Measurements from ENCODE around the gene PTBP1. TPM values are rescaled to one million over a fixed set of nuclear protein-coding genes. Genes with fewer than 3 reads are reported as not detected.

PTBP1 gene
- total and polyA plus RNA-seq, 2 donors (not counting 3 experiments of a cell fraction or from before 2014, with no cell fraction given), result 382 to 623 TPM

GRCh38 chr19:749811-750210, 47.4 kb upstream of the PTBP1 start:
- H3K27me3 ChIP-seq (ENCODE audit: control insufficient read depth in 2 of 2, insufficient read depth in 2 of 2, low read length in 2 of 2), result no peaks in the 10 kb centered on the region
- H4K20me1 ChIP-seq (replicated peaks; ENCODE audit: control insufficient read depth, extremely low read depth, insufficient read depth, low read length), result no peaks in the 10 kb centered on the region
- no peak overlapping the region for H3K27ac ChIP-seq (ENCODE audit: insufficient read depth, low read depth, low read length)
- no peaks in the 10 kb centered on the region for H3K9me1 ChIP-seq (replicated peaks; ENCODE audit: control insufficient read depth, extremely low read depth, insufficient read depth, low read length)
- FAIRE-seq (no peak), DNase-seq (ENCODE audit: low read depth, low spot score) (no peak)
- H3K36me3 ChIP-seq (ENCODE audit: control insufficient read depth in 2 of 2, extremely low read depth in 1 of 2, insufficient read depth in 2 of 2, low read length in 2 of 2), result no peaks in the 10 kb centered on the region
- ChIA-PET CTCF (interaction anchor here (1.3 kb wide), 1 partner anchor 20 kb away, joined by 3 read pairs; no protein-coding TSS in a partner anchor), POLR2A (no interaction called here)
- H3K4me2 ChIP-seq (ENCODE audit: insufficient read depth, low read length), result no peak overlapping the region
- intact Hi-C loops (cut with micrococcal nuclease) (no loop called here), dilution Hi-C loops (cut with MboI; ENCODE audit: extremely low pct_ligation_motif_present, low sequenced_read_pairs) (no loop called here)
- H2AFZ ChIP-seq (ENCODE audit: low read depth, low read length), result no peak overlapping the region
- no peak overlapping the region for H3K9ac ChIP-seq (replicated peaks; ENCODE audit: extremely low read depth, insufficient read depth, low read length)
- BruUV-seq (replicated peaks), result no TSS peak
- H3K9me3 ChIP-seq (replicated peaks; ENCODE audit: control insufficient read depth, insufficient read depth, low read length), result no peaks in the 10 kb centered on the region
- H3K4me3 ChIP-seq (replicated peaks in 1 of 3; ENCODE audit: insufficient read depth in 1 of 3, low read depth in 1 of 3, low read length in 3 of 3), result no peak overlapping the region
- TF ChIP-seq GATA2 (IDR thresholded peaks at IDR 0.05; ENCODE audit: insufficient read depth, insufficient read length, low read depth, low read length) (no peak), CTCF (IDR thresholded peaks at IDR 0.05; ENCODE audit: extremely low read depth in 1 of 2, insufficient read depth in 1 of 2, low read depth in 1 of 2, low read length in 2 of 2) (no peak), MYC (IDR thresholded peaks at IDR 0.05; ENCODE audit: low read depth, low read length) (no peak), POLR2A (IDR thresholded peaks at IDR 0.05; ENCODE audit: low read depth, low read length) (no peak), FOS (IDR thresholded peaks at IDR 0.05; ENCODE audit: borderline replicate concordance, insufficient read depth, low read length) (no peak)
- TF ChIP-seq, protein P1, sequence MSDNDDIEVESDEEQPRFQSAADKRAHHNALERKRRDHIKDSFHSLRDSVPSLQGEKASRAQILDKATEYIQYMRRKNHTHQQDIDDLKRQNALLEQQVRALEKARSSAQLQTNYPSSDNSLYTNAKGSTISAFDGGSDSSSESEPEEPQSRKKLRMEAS (IDR thresholded peaks at IDR 0.05; ENCODE audit: insufficient read depth, insufficient read length), result no peak
- no peaks in the 10 kb centered on the region for H3K4me1 ChIP-seq (ENCODE audit: control insufficient read depth, extremely low read depth, insufficient read depth, low read length)
- no peaks in the 10 kb centered on the region for H3K79me2 ChIP-seq (ENCODE audit: control insufficient read depth, insufficient read depth, low read length)

Data from endothelial cell of umbilical vein (primary cell).